IMR-90 (cell line): Measurements from ENCODE around the gene KCNH4.

Experiments
- BHLHE40 ChIP-seq: fragments of 150-350 bp; IDR thresholded peaks from 2 replicates; pipeline ENCODE4 v1.6.1; 2016; ENCODE audit warnings: mild to moderate bottlenecking, low read depth, low read length
- CEBPB ChIP-seq: IDR thresholded peaks from 2 replicates; pipeline ENCODE4 v1.6.1; 2012; ENCODE audit warnings: low read depth, low read length, improper control_type of control experiment
- CHD1 ChIP-seq: IDR thresholded peaks from 2 replicates; pipeline ENCODE4 v1.6.1; 2012; ENCODE audit warnings: low read depth, low read length, improper control_type of control experiment
- CTCF ChIP-seq: conservative IDR thresholded peaks from 2 replicates; pipeline ENCODE4 v1.5.1; 2012; ENCODE audit warnings: mild to moderate bottlenecking, low read depth, low read length, improper control_type of control experiment
- MAFK ChIP-seq: IDR thresholded peaks from 2 replicates; pipeline ENCODE4 v1.6.1; 2012; ENCODE audit warnings: low read depth, low read length, improper control_type of control experiment
- MAZ ChIP-seq: IDR thresholded peaks from 2 replicates; pipeline ENCODE4 v1.6.1; 2012; ENCODE audit warnings: low read depth, mild to moderate bottlenecking, low read length, improper control_type of control experiment, moderate library complexity, borderline replicate concordance
- MXI1 ChIP-seq: IDR thresholded peaks from 2 replicates; pipeline ENCODE4 v1.6.1; 2012; ENCODE audit warnings: low read depth, mild to moderate bottlenecking, low read length, moderate library complexity, borderline replicate concordance
- NFE2L2 ChIP-seq: fragments of 150-350 bp; IDR thresholded peaks from 2 replicates; pipeline ENCODE4 v1.6.1; 2016; ENCODE audit warnings: low read depth, mild to moderate bottlenecking, low read length
- POLR2A ChIP-seq: IDR thresholded peaks from 2 replicates; pipeline ENCODE4 v1.6.1; 2012; ENCODE audit warnings: mild to moderate bottlenecking, low read depth, low read length
- RAD21 ChIP-seq: IDR thresholded peaks from 2 replicates; pipeline ENCODE4 v1.6.1; 2012; ENCODE audit warnings: low read length, improper control_type of control experiment
- RCOR1 ChIP-seq: IDR thresholded peaks from 2 replicates; pipeline ENCODE4 v1.6.1; 2012; ENCODE audit warnings: mild to moderate bottlenecking, low read length, improper control_type of control experiment; ENCODE audit not compliant: insufficient replicate concordance
- RFX5 ChIP-seq: IDR thresholded peaks from 2 replicates; pipeline ENCODE4 v1.8.0; 2012; ENCODE audit warnings: low read depth, mild to moderate bottlenecking, low read length, moderate library complexity
- SMC3 ChIP-seq: fragments of 150-350 bp; IDR thresholded peaks from 2 replicates; pipeline ENCODE4 v1.6.1; 2016; ENCODE audit warnings: low read depth, mild to moderate bottlenecking, antibody characterized with exemption, low read length, moderate library complexity
- USF2 ChIP-seq: fragments of 150-350 bp; IDR thresholded peaks from 2 replicates; pipeline ENCODE4 v1.6.1; 2017; ENCODE audit warnings: mild to moderate bottlenecking, antibody characterized with exemption, low read length, low read depth

GRCh38 chr17:42177684-42178083, 3.3 kb downstream of the KCNH4 start:
- TF ChIP-seq RFX5 (no peak), POLR2A (no peak), MAZ (no peak), CTCF (no peak), MAFK (no peak), BHLHE40 (no peak), MXI1 (no peak), RAD21 (no peak), USF2 (no peak), CEBPB (no peak), SMC3 (no peak), CHD1 (no peak), NFE2L2 (no peak), RCOR1 (no peak)
